ENCODE data around the gene SERPINB13. TPM values are rescaled to one million over a fixed set of nuclear protein-coding genes. Genes with fewer than 3 reads are reported as not detected.

SERPINB13 gene
- total RNA-seq, 1 donor from 2014 or later: not detected

DNA sequence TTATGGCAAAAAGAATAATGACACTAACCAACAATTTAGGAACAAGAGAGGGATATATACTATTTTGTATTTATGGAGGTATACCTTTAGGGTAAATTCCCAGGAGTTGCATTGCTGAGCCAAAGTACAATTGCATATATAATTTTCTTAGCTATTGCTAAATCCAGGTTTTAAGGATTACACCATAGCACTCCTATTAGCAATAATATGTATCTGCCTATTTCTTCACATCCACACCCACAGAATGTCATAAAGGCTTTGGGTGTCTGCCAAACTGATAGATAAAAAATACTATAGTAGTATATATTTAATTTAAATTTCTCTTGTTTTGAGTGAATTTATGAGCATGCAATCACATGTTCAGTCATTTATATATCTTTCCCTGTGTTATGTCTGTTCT is 11.5 kb upstream of the SERPINB13 start:
- no peak overlapping the region for H3K4me3 ChIP-seq
- H3K4me1 ChIP-seq: no peaks in the 10 kb centered on the region
- H3K9me3 ChIP-seq (replicated peaks): no peaks in the 10 kb centered on the region
- TF ChIP-seq, protein P1, sequence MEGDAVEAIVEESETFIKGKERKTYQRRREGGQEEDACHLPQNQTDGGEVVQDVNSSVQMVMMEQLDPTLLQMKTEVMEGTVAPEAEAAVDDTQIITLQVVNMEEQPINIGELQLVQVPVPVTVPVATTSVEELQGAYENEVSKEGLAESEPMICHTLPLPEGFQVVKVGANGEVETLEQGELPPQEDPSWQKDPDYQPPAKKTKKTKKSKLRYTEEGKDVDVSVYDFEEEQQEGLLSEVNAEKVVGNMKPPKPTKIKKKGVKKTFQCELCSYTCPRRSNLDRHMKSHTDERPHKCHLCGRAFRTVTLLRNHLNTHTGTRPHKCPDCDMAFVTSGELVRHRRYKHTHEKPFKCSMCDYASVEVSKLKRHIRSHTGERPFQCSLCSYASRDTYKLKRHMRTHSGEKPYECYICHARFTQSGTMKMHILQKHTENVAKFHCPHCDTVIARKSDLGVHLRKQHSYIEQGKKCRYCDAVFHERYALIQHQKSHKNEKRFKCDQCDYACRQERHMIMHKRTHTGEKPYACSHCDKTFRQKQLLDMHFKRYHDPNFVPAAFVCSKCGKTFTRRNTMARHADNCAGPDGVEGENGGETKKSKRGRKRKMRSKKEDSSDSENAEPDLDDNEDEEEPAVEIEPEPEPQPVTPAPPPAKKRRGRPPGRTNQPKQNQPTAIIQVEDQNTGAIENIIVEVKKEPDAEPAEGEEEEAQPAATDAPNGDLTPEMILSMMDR (IDR thresholded peaks at IDR 0.05; ENCODE audit: borderline replicate concordance): no peak
- no peak for DNase-seq
- H3K36me3 ChIP-seq: no peaks in the 10 kb centered on the region
- intact Hi-C loops (cut with micrococcal nuclease): no loop called here
- no peak overlapping the region for H3K27ac ChIP-seq (replicated peaks)
- H3K27me3 ChIP-seq (ENCODE audit: low read depth): no peaks in the 10 kb centered on the region

DNA sequence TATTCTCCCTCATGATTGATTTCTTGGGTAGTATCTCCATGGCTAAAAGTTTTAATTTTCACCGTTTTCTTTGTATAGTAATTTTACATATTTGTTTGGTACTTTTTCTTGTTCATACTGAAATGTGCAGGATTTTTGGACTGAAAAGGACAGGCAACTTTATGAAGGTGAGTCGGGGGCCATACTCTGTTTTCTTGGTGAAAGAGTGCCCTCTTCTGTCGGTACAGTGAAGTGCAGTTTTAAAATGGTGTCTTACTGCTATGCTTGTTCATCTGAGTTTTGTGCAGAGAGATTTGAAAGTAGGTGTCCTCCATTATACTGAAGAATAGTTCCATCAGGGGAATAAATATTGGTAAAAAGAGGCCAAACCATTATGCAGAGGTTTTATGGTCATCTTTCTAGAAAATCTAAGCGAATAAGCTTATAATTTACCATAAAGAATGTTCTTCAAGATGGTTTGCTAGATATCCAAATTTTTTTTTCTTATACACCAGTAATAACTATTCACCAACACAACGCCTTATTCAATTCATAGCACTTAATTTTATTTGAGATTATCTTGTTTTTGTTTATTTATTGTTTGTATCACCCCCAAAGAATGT is 8.7 kb upstream of the SERPINB13 start:
- Histone ChIP-seq H3K36me3 (no peaks in the 10 kb centered on the region), H3K4me1 (no peaks in the 10 kb centered on the region), H3K9me3 (replicated peaks) (no peaks in the 10 kb centered on the region), H3K4me3 (no peak overlapping the region), H3K27me3 (ENCODE audit: low read depth) (peaks cover 4% of the 10 kb centered on the region), H3K27ac (replicated peaks) (no peak overlapping the region)
- DNase-seq: no peak
- intact Hi-C loops (cut with micrococcal nuclease): loop anchor here (2.0 kb wide), 1 partner anchor 60 kb away; no protein-coding TSS in a partner anchor
- TF ChIP-seq, protein P1 (IDR thresholded peaks at IDR 0.05; ENCODE audit: borderline replicate concordance): peak; percentile 78

DNA sequence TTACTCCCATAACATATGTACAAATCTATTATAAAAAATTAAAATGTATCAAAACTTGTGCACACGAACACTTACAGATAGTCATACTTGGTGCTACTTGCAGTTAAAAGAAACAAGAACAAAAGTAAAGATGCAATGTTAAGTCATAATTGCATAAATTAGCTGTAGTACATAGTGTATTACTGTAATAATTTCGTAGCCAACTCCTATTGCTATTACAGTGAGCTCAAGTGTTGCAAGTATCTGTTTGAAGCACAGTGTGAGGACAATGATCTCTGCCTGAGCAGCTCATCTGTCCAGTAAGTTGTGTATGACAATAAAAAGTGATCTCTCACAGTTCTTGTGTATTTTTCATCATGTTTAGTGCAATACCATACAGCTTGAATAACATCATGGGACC is 7.5 kb upstream of the SERPINB13 start:
- no peaks in the 10 kb centered on the region for H3K4me1 ChIP-seq
- TF ChIP-seq, protein P1 (IDR thresholded peaks at IDR 0.05; ENCODE audit: borderline replicate concordance): no peak
- intact Hi-C loops (cut with micrococcal nuclease): loop anchor here (2.0 kb wide), 1 partner anchor 61 kb away; no protein-coding TSS in a partner anchor
- H3K27me3 ChIP-seq (ENCODE audit: low read depth): peaks cover 11% of the 10 kb centered on the region
- H3K36me3 ChIP-seq: no peaks in the 10 kb centered on the region
- H3K9me3 ChIP-seq (replicated peaks): no peaks in the 10 kb centered on the region
- H3K27ac ChIP-seq (replicated peaks): no peak overlapping the region
- no peak for DNase-seq
- no peak overlapping the region for H3K4me3 ChIP-seq

DNA sequence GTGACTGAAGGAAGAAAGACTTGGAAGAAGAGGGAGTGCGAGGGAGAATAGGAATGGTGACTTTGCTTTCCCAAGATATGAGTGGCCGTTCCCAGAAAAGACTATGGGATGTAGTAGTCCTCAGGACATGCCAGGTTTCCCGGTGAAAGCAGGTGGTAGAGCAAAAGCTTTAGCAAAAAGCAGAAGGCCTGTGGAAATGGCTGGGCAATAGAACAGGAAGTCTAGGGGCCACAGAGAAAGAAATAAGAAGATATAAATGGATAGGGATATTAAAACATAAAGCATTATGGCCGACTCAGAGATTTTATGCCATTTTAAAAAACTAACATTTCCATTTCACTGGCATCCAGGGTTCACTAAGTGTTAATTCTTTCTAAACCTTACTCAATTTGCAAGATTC is 1.2 kb upstream of the SERPINB13 start:
- H3K9me3 ChIP-seq (replicated peaks): no peaks in the 10 kb centered on the region
- no peaks in the 10 kb centered on the region for H3K36me3 ChIP-seq
- no peak overlapping the region for H3K27ac ChIP-seq (replicated peaks)
- no peaks in the 10 kb centered on the region for H3K4me1 ChIP-seq
- peaks cover 22% of the 10 kb centered on the region for H3K27me3 ChIP-seq (ENCODE audit: low read depth)
- TF ChIP-seq, protein P1 (IDR thresholded peaks at IDR 0.05; ENCODE audit: borderline replicate concordance): no peak
- intact Hi-C loops (cut with micrococcal nuclease): no loop called here
- DNase-seq: no peak
- no peak overlapping the region for H3K4me3 ChIP-seq

DNA sequence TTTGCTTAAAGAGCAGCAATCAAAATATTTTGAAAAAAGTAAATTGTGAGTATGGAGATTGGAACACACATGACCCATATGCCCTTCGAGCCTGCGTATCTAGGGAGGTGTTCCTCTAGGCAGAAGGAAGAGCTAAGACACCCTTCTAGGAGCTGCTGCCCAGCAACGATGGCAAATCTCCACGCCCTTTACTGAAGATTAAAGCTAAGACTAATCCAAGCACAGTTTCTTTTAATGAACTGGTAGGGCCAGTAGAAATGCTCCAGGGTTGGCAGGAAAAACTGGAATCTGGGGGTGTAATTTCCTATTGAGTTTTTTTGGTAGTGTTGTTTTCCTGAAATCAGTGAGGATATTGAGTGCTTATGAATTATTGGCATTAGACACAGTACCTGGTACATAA is 712 bp upstream of the SERPINB13 start:
- no peak for DNase-seq
- H3K36me3 ChIP-seq: no peaks in the 10 kb centered on the region
- intact Hi-C loops (cut with micrococcal nuclease): no loop called here
- H3K27me3 ChIP-seq (ENCODE audit: low read depth): peaks cover 22% of the 10 kb centered on the region
- H3K4me1 ChIP-seq: no peaks in the 10 kb centered on the region
- no peaks in the 10 kb centered on the region for H3K9me3 ChIP-seq (replicated peaks)
- no peak overlapping the region for H3K27ac ChIP-seq (replicated peaks)
- TF ChIP-seq, protein P1 (IDR thresholded peaks at IDR 0.05; ENCODE audit: borderline replicate concordance): no peak
- H3K4me3 ChIP-seq: no peak overlapping the region

Measured in left ventricle myocardium inferior (tissue), 1 donor.